22Rv1 (cell line): ENCODE results near the gene SESTD1.
A peak's percentile ranks its signal among the peaks of the same experiment; 100 is the strongest.
"Not testable (repeated sequence)": the region's sequence is repeated elsewhere in the genome, so short reads cannot be mapped to it uniquely, and the experiment has no call there.

Experiments
- H3K27ac ChIP-seq: fragments of 450-650 bp; 2 replicates; pipeline ENCODE4 v1.5.1; 2017
- CTCF ChIP-seq: fragments of 450-650 bp; IDR thresholded peaks from 2 replicates; pipeline ENCODE4 v1.5.1; 2017; ENCODE audit warnings: mild to moderate bottlenecking
- ZFX ChIP-seq: fragments of 450-650 bp; IDR thresholded peaks from 2 replicates; pipeline ENCODE4 v1.6.1; 2017; ENCODE audit warnings: antibody characterized with exemption, borderline replicate concordance

The SESTD1 gene

DNA sequence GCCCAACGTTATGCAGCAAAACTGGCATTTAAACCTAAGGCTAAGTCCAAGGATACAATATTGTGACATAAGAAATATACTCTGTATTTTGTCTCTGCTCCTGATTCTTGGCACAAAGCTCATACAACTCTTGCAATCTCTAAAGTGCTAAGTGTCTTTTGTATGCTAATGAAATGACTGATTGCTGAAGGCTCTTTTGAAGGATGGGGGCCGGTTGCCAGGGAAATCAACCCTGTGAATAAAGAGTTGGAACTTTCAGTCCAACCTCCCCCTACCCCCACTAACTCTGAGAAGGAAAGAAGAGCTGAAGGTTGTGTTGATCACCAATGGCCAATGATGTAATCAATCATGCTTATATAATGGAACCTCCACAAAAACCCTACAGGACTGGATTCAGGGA, 40.3 kb downstream of the SESTD1 start:
- no peak overlapping the region for H3K27ac ChIP-seq
- TF ChIP-seq ZFX, result no peak
- no peak for TF ChIP-seq CTCF

- TF ChIP-seq ZFX, result no peak
- no peak for TF ChIP-seq CTCF
- H3K27ac ChIP-seq, result no peak overlapping the region
These were observed 42.6 kb downstream of the SESTD1 start for GRCh38 chr2:179222076-179222475.

GRCh38 chr2:179218848-179219594, 45.6 kb downstream of the SESTD1 start:
- TF ChIP-seq ZFX (no peak), CTCF (peak; percentile 93)
- no peak overlapping the region for H3K27ac ChIP-seq

DNA sequence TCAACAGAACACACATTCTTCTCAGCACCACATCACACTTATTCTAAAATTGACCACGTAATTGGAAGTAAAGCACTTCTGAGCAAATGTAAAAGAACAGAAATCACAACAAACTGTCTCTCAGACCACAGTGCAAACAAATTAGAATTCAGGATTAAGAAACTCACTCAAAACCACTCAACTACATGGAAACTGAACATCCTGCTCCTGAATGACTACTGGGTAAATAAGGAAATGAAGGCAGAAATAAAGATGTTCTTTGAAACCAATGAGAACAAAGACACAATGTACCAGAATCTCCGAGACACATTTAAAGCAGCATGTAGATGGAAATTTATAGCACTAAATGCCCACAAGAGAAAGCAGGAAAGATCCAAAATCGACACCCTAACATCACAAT, 50.0 kb downstream of the SESTD1 start:
- H3K27ac ChIP-seq, result not testable (repeated sequence)

DNA sequence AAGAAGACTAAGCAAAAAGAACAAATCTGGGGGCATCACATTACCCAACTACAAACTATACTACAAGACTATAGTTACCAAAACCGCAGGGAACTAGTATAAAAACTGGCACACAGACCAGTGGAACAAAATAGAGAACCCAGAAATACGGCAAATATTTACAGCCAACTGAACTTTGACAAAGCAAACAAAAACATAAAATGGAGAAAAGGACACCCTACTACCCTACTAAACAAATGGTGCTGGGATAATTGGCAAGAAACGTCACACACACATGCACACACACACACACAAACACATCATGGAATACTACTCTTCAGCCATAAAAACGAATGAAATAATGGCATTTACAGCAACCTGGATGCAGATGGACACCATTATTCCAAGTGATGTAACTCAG, 53.3 kb downstream of the SESTD1 start:
- TF ChIP-seq CTCF, result no peak
- no peak for TF ChIP-seq ZFX
- no peak overlapping the region for H3K27ac ChIP-seq

GRCh38 chr2:179208277-179208676, 56.4 kb downstream of the SESTD1 start:
- not testable (repeated sequence) for H3K27ac ChIP-seq

DNA sequence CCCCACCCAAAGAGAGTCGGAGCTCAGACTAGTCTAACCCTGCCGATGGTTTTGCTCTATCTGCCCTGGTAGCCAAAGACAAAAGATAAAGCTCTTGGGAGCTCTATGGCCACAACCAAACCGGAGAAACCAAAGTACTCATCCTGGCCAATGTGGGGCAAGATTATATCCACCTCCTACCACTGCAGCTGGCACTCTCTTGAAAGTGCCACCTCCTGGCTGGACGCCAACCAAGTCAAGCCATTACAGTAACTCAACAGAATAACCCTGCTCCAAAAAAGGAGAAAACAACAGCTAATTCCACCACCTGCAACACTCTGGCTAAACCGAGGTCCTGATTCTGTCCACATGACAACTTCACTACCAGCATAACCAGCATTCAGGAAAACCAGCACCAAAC, 57.6 kb downstream of the SESTD1 start:
- TF ChIP-seq ZFX (no peak), CTCF (no peak)
- H3K27ac ChIP-seq, result no peak overlapping the region

- H3K27ac ChIP-seq, result no peak overlapping the region
- TF ChIP-seq ZFX, result no peak
- TF ChIP-seq CTCF, result no peak
These were observed 62.8 kb downstream of the SESTD1 start for GRCh38 chr2:179201869-179202268.

DNA sequence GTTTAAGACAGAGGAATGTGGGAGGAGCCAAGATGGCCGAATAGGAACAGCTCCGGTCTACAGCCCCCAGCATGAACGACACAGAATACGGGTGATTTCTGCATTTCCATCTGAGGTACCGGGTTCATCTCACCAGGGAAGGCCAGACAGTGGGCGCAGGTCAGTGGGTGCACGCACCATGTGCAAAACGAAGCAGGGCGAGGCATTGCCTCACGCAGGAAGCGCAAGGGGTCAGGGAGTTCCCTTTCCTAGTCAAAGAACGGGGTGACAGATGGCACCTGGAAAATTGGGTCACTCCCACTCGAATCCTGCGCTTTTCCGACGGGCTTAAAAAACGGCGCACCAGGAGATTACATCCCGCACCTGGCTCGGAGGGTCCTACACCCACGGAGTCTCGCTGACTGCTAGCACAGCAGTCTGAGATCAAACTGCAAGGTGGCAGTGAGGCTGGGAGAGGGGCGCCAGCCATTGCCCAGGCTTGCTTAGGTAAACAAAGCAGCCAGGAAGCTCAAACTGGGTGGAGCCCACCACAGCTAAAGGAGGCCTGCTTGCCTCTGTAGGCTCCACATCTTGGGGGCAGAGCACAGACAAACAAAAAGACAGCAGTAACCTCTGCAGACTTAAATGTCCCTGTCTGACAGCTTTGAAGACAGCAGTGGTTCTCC, 68.6 kb downstream of the SESTD1 start:
- not testable (repeated sequence) for H3K27ac ChIP-seq
